Activated CD4-positive, CD25-positive, alpha-beta regulatory T cell treated with anti-CD3 and anti-CD28 coated beads, Interleukin-2, amount 50 U/mL, for 24 hours (primary cell): ENCODE data around the gene KIF19.

Source experiments
- ATAC-seq, 2 donors: fragments of 150-1000 bp; cut with Tn5 transposase; one replicate each; pipeline ENCODE4 v1.10.0; 2021; ENCODE audit warnings: mild to moderate bottlenecking in 1 of 2, moderate library complexity in 1 of 2

KIF19 gene

GRCh38 chr17:74342224-74342623 lies 16.2 kb downstream of the KIF19 start:
- no peak for ATAC-seq

- no peak for ATAC-seq
Measured at GRCh38 chr17:74343121-74343520, 17.1 kb downstream of the KIF19 start.

- ATAC-seq = no peak
Measured at GRCh38 chr17:74343526-74344284, 17.7 kb downstream of the KIF19 start.

- ATAC-seq = no peak
Measured at GRCh38 chr17:74344658-74345057, 18.6 kb downstream of the KIF19 start.

- ATAC-seq = no peak
Measured at GRCh38 chr17:74345433-74346241, 19.6 kb downstream of the KIF19 start.

- ATAC-seq = no peak
Measured at GRCh38 chr17:74347646-74348045, 21.6 kb downstream of the KIF19 start.

- no peak for ATAC-seq
Measured at GRCh38 chr17:74349120-74349519, 23.1 kb downstream of the KIF19 start.

- ATAC-seq = no peak
Measured at GRCh38 chr17:74350486-74350885, 24.5 kb downstream of the KIF19 start.

- peak in 1 of 2 donors; percentile 39 for ATAC-seq
Measured at GRCh38 chr17:74351552-74352210, 25.7 kb downstream of the KIF19 start.

GRCh38 chr17:74353446-74354060 lies 27.5 kb downstream of the KIF19 start:
- ATAC-seq = no peak

- ATAC-seq = peak; percentile 32 to 34
Measured at GRCh38 chr17:74354123-74354522, 28.1 kb downstream of the KIF19 start.

- ATAC-seq = no peak
Measured at GRCh38 chr17:74354561-74354960, 28.5 kb downstream of the KIF19 start.

GRCh38 chr17:74355065-74355464 lies 29.0 kb downstream of the KIF19 start:
- no peak for ATAC-seq

GRCh38 chr17:74356646-74357465 lies 30.8 kb downstream of the KIF19 start:
- ATAC-seq = peak; percentile 28 to 33

GRCh38 chr17:74357466-74357809 lies 31.4 kb downstream of the KIF19 start:
- no peak for ATAC-seq

GRCh38 chr17:74358697-74359096 lies 32.7 kb downstream of the KIF19 start:
- no peak for ATAC-seq

- ATAC-seq = no peak
Measured at GRCh38 chr17:74359916-74360315, 33.9 kb downstream of the KIF19 start.

- no peak for ATAC-seq
Measured at GRCh38 chr17:74360899-74361229, 34.8 kb downstream of the KIF19 start.

GRCh38 chr17:74361230-74362068 lies 35.4 kb downstream of the KIF19 start, which contains the start of gene BTBD17:
TSS of gene BTBD17 (minus strand) at chr17:74361868. CDS start at chr17:74361819, 49 bp downstream.
- peak; percentile 33 to 41 for ATAC-seq

GRCh38 chr17:74362069-74362405 lies 36.0 kb downstream of the KIF19 start:
- ATAC-seq = no peak

- no peak for ATAC-seq
Measured at GRCh38 chr17:74362810-74363498, 36.9 kb downstream of the KIF19 start.
